HFFc6 (cell line): Measurements from ENCODE around the gene COIL. TPM values are rescaled to one million over a fixed set of nuclear protein-coding genes. Genes with fewer than 3 reads are reported as not detected.
"Not testable (repeated sequence)": the region's sequence is repeated elsewhere in the genome, so short reads cannot be mapped to it uniquely, and the experiment has no call there.

ENCODE experiments used
- DNase-seq: peaks from one replicate; pipeline ENCODE4 v3.0.0-alpha.2; 2018
- H3K27ac Mint-ChIP-seq: 2 replicates; pipeline ENCODE4 v1.8.0; 2020; ENCODE audit warnings: mild to moderate bottlenecking, mixed read lengths
- H3K27me3 Mint-ChIP-seq: 2 replicates; pipeline ENCODE4 v1.8.0; 2021; ENCODE audit warnings: mild to moderate bottlenecking, moderate library complexity, mixed read lengths; ENCODE audit not compliant: insufficient read depth
- H3K36me3 Mint-ChIP-seq: 2 replicates; pipeline ENCODE4 v1.8.0; 2021; ENCODE audit warnings: low read depth, mixed read lengths
- H3K4me1 Mint-ChIP-seq: 2 replicates; pipeline ENCODE4 v1.8.0; 2020; ENCODE audit warnings: low read depth, mixed read lengths
- H3K4me3 Mint-ChIP-seq: 2 replicates; pipeline ENCODE4 v1.8.0; 2020; ENCODE audit warnings: mild to moderate bottlenecking, moderate library complexity, mixed read lengths
- H3K9me3 Mint-ChIP-seq: 2 replicates; pipeline ENCODE4 v1.8.0; 2020; ENCODE audit warnings: mild to moderate bottlenecking, mixed read lengths
- CTCF ChIP-seq: fragments of 200-600 bp; sonication (generic); IDR thresholded peaks from 2 replicates; pipeline ENCODE4 v1.5.0; 2021; ENCODE audit warnings: antibody characterized with exemption, mild to moderate bottlenecking
- total RNA-seq, 6 experiments: library from RNA; stranded (reverse); fragmentation: NEBNext Ultra II Directional; extraction: Animal tissue kit (Norgen Biotek cat#: 25700); gene quantifications; 2 replicates in 1 of 6; 3 replicates in 5 of 6; pipeline ENCODE4 v1.2.3, GENCODE V29; 2021

Gene COIL
- total RNA-seq, 6 experiments from 2014 or later: 13.6 to 16.4 (median 16.2) TPM

- peaks cover 32% of the 10 kb centered on the region for H3K4me1 Mint-ChIP-seq
- peaks cover 50% of the 10 kb centered on the region for H3K36me3 Mint-ChIP-seq
- peak; percentile 48 for DNase-seq
- TF ChIP-seq CTCF: peak; percentile 90
- peak overlapping the region; percentile 59 for H3K27ac Mint-ChIP-seq
- no peaks in the 10 kb centered on the region for H3K27me3 Mint-ChIP-seq
- H3K4me3 Mint-ChIP-seq: no peak overlapping the region
- no peaks in the 10 kb centered on the region for H3K9me3 Mint-ChIP-seq
Measured at GRCh38 chr17:56939869-56940484, 20.9 kb downstream of the COIL start.

- Mint-ChIP-seq H3K27ac (peak overlapping the region; percentile 25), H3K4me1 (peaks cover 32% of the 10 kb centered on the region), H3K36me3 (peaks cover 56% of the 10 kb centered on the region)
- H3K27me3 Mint-ChIP-seq, H3K9me3 Mint-ChIP-seq, DNase-seq, H3K4me3 Mint-ChIP-seq: not testable (repeated sequence)
Measured at GRCh38 chr17:56938206-56938605, 22.6 kb downstream of the COIL start.

- Mint-ChIP-seq H3K27ac (peak overlapping the region; percentile 25), H3K4me1 (peaks cover 32% of the 10 kb centered on the region), H3K27me3 (no peaks in the 10 kb centered on the region), H3K36me3 (peaks cover 60% of the 10 kb centered on the region), H3K9me3 (no peaks in the 10 kb centered on the region), H3K4me3 (0 out of 2 replicates have a peak overlapping the region, but pooled peaks have one; percentile 1)
- peak; percentile 53 for DNase-seq
- TF ChIP-seq CTCF: no peak
Measured at GRCh38 chr17:56937687-56938086, 23.2 kb downstream of the COIL start.

GRCh38 chr17:56936697-56937322, 24.0 kb downstream of the COIL start:
- no peak for TF ChIP-seq CTCF
- Mint-ChIP-seq H3K27me3 (no peaks in the 10 kb centered on the region), H3K4me1 (peaks cover 32% of the 10 kb centered on the region), H3K36me3 (peaks cover 61% of the 10 kb centered on the region), H3K4me3 (no peak overlapping the region), H3K27ac (peak overlapping the region; percentile 10; the same call in 1 of the 2 replicates), H3K9me3 (no peaks in the 10 kb centered on the region)
- no peak for DNase-seq

GRCh38 chr17:56935461-56935860, 25.4 kb downstream of the COIL start:
- no peak for TF ChIP-seq CTCF
- Mint-ChIP-seq H3K27me3 (no peaks in the 10 kb centered on the region), H3K36me3 (peaks cover 68% of the 10 kb centered on the region), H3K4me3 (no peak overlapping the region), H3K4me1 (peaks cover 32% of the 10 kb centered on the region), H3K9me3 (peaks cover 10% of the 10 kb centered on the region), H3K27ac (no peak overlapping the region)
- no peak for DNase-seq

- no peak for TF ChIP-seq CTCF
- DNase-seq: no peak
- peaks cover 74% of the 10 kb centered on the region for H3K36me3 Mint-ChIP-seq
- H3K9me3 Mint-ChIP-seq: peaks cover 21% of the 10 kb centered on the region
- peaks cover 25% of the 10 kb centered on the region for H3K4me1 Mint-ChIP-seq
- no peak overlapping the region for H3K4me3 Mint-ChIP-seq
- no peaks in the 10 kb centered on the region for H3K27me3 Mint-ChIP-seq
- H3K27ac Mint-ChIP-seq: no peak overlapping the region
Measured at GRCh38 chr17:56934280-56934679, 26.6 kb downstream of the COIL start.
